ENCODE data around the gene TNF.

GRCh38 chr6:31538805-31539400, 36.5 kb upstream of the TNF start:
- TF ChIP-seq TOX (CRISPR knock-in tag; IDR thresholded peaks at IDR 0.05; ENCODE audit: borderline replicate concordance) (no peak), ZC3H10 (CRISPR knock-in tag; IDR thresholded peaks at IDR 0.05) (no peak), GLIS3 (CRISPR knock-in tag; IDR thresholded peaks at IDR 0.05) (no peak), ZFP3 (CRISPR knock-in tag; IDR thresholded peaks at IDR 0.05) (no peak), ARNTL (CRISPR knock-in tag; IDR thresholded peaks at IDR 0.05; ENCODE audit: borderline replicate concordance, low read depth) (no peak), TCF4 (CRISPR knock-in tag; IDR thresholded peaks at IDR 0.05; ENCODE audit: borderline replicate concordance) (no peak), ISL1 (CRISPR knock-in tag; IDR thresholded peaks at IDR 0.05) (no peak), SNAI2 (CRISPR knock-in tag; IDR thresholded peaks at IDR 0.05) (no peak)
- TF ChIP-seq, protein P1, sequence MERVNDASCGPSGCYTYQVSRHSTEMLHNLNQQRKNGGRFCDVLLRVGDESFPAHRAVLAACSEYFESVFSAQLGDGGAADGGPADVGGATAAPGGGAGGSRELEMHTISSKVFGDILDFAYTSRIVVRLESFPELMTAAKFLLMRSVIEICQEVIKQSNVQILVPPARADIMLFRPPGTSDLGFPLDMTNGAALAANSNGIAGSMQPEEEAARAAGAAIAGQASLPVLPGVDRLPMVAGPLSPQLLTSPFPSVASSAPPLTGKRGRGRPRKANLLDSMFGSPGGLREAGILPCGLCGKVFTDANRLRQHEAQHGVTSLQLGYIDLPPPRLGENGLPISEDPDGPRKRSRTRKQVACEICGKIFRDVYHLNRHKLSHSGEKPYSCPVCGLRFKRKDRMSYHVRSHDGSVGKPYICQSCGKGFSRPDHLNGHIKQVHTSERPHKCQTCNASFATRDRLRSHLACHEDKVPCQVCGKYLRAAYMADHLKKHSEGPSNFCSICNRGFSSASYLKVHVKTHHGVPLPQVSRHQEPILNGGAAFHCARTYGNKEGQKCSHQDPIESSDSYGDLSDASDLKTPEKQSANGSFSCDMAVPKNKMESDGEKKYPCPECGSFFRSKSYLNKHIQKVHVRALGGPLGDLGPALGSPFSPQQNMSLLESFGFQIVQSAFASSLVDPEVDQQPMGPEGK (CRISPR knock-in tag; IDR thresholded peaks at IDR 0.05; ENCODE audit: borderline replicate concordance) = no peak
